Measurements from ENCODE around the gene MAP2K3. TPM values are rescaled to one million over a fixed set of nuclear protein-coding genes. Genes with fewer than 3 reads are reported as not detected.

MAP2K3 gene
- total and polyA plus RNA-seq, 2 of the 4 experiments (the other 2 are of a cell fraction): 23.5 to 82.2 TPM

GRCh38 chr17:21361020-21361809 lies 76.7 kb downstream of the MAP2K3 start:
- Histone ChIP-seq H4K8ac (ENCODE audit: low read depth in 2 of 2, low read length in 2 of 2) (no peak overlapping the region), H4K91ac (ENCODE audit: insufficient read depth, low read depth, low read length) (no peak overlapping the region), H3K9me3 (ENCODE audit: control insufficient read depth, insufficient read depth, low read length) (no peaks in the 10 kb centered on the region), H3K9ac (ENCODE audit: low read depth, low read length) (no peak overlapping the region), H2BK5ac (ENCODE audit: low read depth, low read length, poor library complexity, severe bottlenecking) (no peak overlapping the region), H3K4me2 (ENCODE audit: low read depth, low read length) (no peak overlapping the region), H2AK9ac (replicated peaks; ENCODE audit: low read depth, low read length, poor library complexity) (no peak overlapping the region), H2AK5ac (ENCODE audit: low read depth, low read length) (no peak overlapping the region), H3K4me1 (ENCODE audit: control insufficient read depth, insufficient read depth, low read length) (no peaks in the 10 kb centered on the region), H2BK120ac (ENCODE audit: low read depth, low read length) (no peak overlapping the region), H4K20me1 (ENCODE audit: insufficient read depth, low read length) (no peaks in the 10 kb centered on the region), H3K36me3 (ENCODE audit: control insufficient read depth, insufficient read depth, low read length) (no peaks in the 10 kb centered on the region), H3K27ac (ENCODE audit: insufficient read depth, low read length) (no peak overlapping the region), H2BK15ac (ENCODE audit: low read depth, low read length) (no peak overlapping the region), H3K27me3 (ENCODE audit: control insufficient read depth, insufficient read depth, low read length) (peaks cover 40% of the 10 kb centered on the region), H3K4ac (ENCODE audit: low read depth, low read length) (no peak overlapping the region), H2AFZ (replicated peaks; ENCODE audit: low read length, poor library complexity) (no peak overlapping the region), H3K4me3 (ENCODE audit: insufficient read depth, low read depth, low read length) (no peak overlapping the region), H3K56ac (ENCODE audit: extremely low read depth, insufficient read depth, low read length) (no peak overlapping the region), H3K9me1 (ENCODE audit: insufficient read depth, low read length) (no peaks in the 10 kb centered on the region), H2BK20ac (ENCODE audit: low read depth, low read length) (no peak overlapping the region), H3K79me1 (ENCODE audit: low read depth in 1 of 2, low read length in 2 of 2) (no peaks in the 10 kb centered on the region), H3K18ac (ENCODE audit: low read depth, low read length) (no peak overlapping the region), H3K14ac (replicated peaks; ENCODE audit: low read depth, low read length) (no peak overlapping the region), H4K5ac (ENCODE audit: low read depth, low read length) (no peak overlapping the region), H3K23ac (ENCODE audit: low read depth, low read length) (no peak overlapping the region)
- DNase-seq (no peak), ATAC-seq (ENCODE audit: low read depth) (no peak)
- dilution Hi-C loops (cut with HindIII; ENCODE audit: low sequenced_read_pairs, unreplicated experiment) (no loop called here), in situ Hi-C loops (cut with MboI; ENCODE audit: low sequenced_read_pairs) (no loop called here), intact Hi-C loops (cut with micrococcal nuclease) (no loop called here)
- no peak for TF ChIP-seq CHD1 (IDR thresholded peaks at IDR 0.05; ENCODE audit: low read depth, low read length)
- no peak for TF ChIP-seq MAFK (IDR thresholded peaks at IDR 0.05; ENCODE audit: low read depth, low read length)
- no peak for TF ChIP-seq NFE2L2 (IDR thresholded peaks at IDR 0.05; ENCODE audit: low read depth, low read length)
- no peak for TF ChIP-seq CEBPB (IDR thresholded peaks at IDR 0.05; ENCODE audit: low read depth, low read length)
- no peak for TF ChIP-seq RCOR1 (IDR thresholded peaks at IDR 0.05; ENCODE audit: insufficient replicate concordance, low read length)
- no peak for TF ChIP-seq CTCF (conservative IDR thresholded peaks at IDR 0.05; ENCODE audit: low read depth, low read length)
- TF ChIP-seq POLR2A (IDR thresholded peaks at IDR 0.05; ENCODE audit: low read depth, low read length): no peak
- TF ChIP-seq RFX5 (IDR thresholded peaks at IDR 0.05; ENCODE audit: low read depth, low read length): no peak
- no peak for TF ChIP-seq FOS (IDR thresholded peaks at IDR 0.05; ENCODE audit: low read depth, low read length)
- 70% methylated on average over 1 of the region's 5 CpGs; no CpG with 5 or more reads in 1 of the 2 experiments for WGBS, 2 experiments (ENCODE audit: extremely low coverage in 2 of 2, insufficient read length in 1 of 2)
- no TSS peak for BruUV-seq (replicated peaks)
- POLR2A ChIA-PET (ENCODE audit: unreplicated experiment): no interaction called here
- CTCF ChIA-PET: no interaction called here
